Stimulated activated naive CD8-positive, alpha-beta T cell treated with anti-CD3 and anti-CD28 coated beads, Interleukin-15, Interleukin-2, amounts not matched to agents 100 ng/mL and 50 ng/mL, for 24 hours (primary cell): Measurements from ENCODE around the gene ENGASE.
"Not testable (repeated sequence)": the region's sequence is repeated elsewhere in the genome, so short reads cannot be mapped to it uniquely, and the experiment has no call there.

Source experiments
- H3K27ac Mint-ChIP-seq: one replicate; pipeline ENCODE4 v1.8.0; 2021; ENCODE audit warnings: mild to moderate bottlenecking, mixed read lengths
- H3K27me3 Mint-ChIP-seq: one replicate; pipeline ENCODE4 v1.8.0; 2021; ENCODE audit warnings: mixed read lengths
- H3K36me3 Mint-ChIP-seq: one replicate; pipeline ENCODE4 v1.8.0; 2021; ENCODE audit warnings: low read depth, mixed read lengths
- H3K4me1 Mint-ChIP-seq: one replicate; pipeline ENCODE4 v1.8.0; 2021; ENCODE audit warnings: low read depth, mixed read lengths
- H3K4me3 Mint-ChIP-seq: one replicate; pipeline ENCODE4 v1.8.0; 2021; ENCODE audit warnings: mild to moderate bottlenecking, mixed read lengths
- H3K9me3 Mint-ChIP-seq: one replicate; pipeline ENCODE4 v1.8.0; 2021; ENCODE audit warnings: mixed read lengths

The ENGASE gene

GRCh38 chr17:79055197-79055596, 19.4 kb upstream of the ENGASE start:
- no peaks in the 10 kb centered on the region for H3K9me3 Mint-ChIP-seq
- no peaks in the 10 kb centered on the region for H3K36me3 Mint-ChIP-seq
- H3K27me3 Mint-ChIP-seq: peaks cover 16% of the 10 kb centered on the region
- H3K27ac Mint-ChIP-seq: peak overlapping the region; percentile 31
- H3K4me3 Mint-ChIP-seq: no peak overlapping the region
- peaks cover 6% of the 10 kb centered on the region for H3K4me1 Mint-ChIP-seq

- H3K27ac Mint-ChIP-seq: no peak overlapping the region
Measured at GRCh38 chr17:79057737-79058385, 16.8 kb upstream of the ENGASE start.

DNA sequence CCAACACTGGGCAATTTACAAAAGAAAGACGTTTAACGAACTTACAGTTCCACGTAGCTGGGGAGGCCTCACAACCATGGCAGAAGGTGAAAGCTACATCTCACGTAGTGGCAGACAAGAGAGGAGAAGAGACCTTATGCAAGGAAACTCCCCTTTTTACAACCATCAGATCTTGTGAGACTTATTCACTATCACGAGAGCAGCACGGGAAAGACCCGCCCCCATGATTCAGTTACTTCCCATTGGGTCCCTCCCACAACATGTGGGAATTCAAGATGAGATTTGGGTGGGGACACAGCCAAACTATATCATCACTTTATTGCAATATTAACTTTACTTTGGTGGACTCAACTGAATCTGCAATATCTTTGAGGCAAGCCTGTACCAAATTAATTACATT, 11.9 kb upstream of the ENGASE start:
- Mint-ChIP-seq H3K9me3 (no peaks in the 10 kb centered on the region), H3K4me1 (peaks cover 10% of the 10 kb centered on the region), H3K27ac (no peak overlapping the region), H3K4me3 (no peak overlapping the region), H3K27me3 (peaks cover 3% of the 10 kb centered on the region), H3K36me3 (no peaks in the 10 kb centered on the region)

More at GRCh38 chr17:79057737-79058385, 16.8 kb upstream of the ENGASE start:
- H3K4me3 Mint-ChIP-seq: no peak overlapping the region
- H3K4me1 Mint-ChIP-seq: peaks cover 6% of the 10 kb centered on the region
- H3K27me3 Mint-ChIP-seq: peaks cover 12% of the 10 kb centered on the region
- H3K36me3 Mint-ChIP-seq: no peaks in the 10 kb centered on the region
- H3K9me3 Mint-ChIP-seq: no peaks in the 10 kb centered on the region

DNA sequence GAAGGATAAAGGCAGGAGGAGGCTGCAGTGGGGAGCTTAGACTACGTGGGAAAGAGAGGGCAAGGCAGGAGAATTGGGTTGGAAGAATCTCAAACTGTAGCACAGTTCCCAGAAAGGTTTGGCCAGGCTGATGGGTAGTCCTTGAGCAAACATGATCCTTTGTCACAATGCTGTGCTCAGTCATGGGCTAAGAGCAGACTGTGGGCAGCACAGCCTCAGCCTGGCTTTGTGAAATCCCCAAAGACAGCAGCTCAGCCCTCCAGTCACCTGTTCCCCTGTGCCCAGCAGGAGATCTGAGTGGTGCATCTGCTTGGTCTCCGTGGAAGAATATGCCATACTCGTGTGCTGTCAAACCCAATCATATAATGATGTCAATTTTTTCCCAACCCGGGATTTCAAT, 10.6 kb upstream of the ENGASE start:
- Mint-ChIP-seq H3K4me1 (peaks cover 4% of the 10 kb centered on the region), H3K27me3 (no peaks in the 10 kb centered on the region), H3K4me3 (no peak overlapping the region), H3K9me3 (no peaks in the 10 kb centered on the region), H3K36me3 (no peaks in the 10 kb centered on the region), H3K27ac (no peak overlapping the region)

GRCh38 chr17:79065105-79065670, 9.4 kb upstream of the ENGASE start:
- peaks cover 4% of the 10 kb centered on the region for H3K4me1 Mint-ChIP-seq
- no peak overlapping the region for H3K4me3 Mint-ChIP-seq
- no peaks in the 10 kb centered on the region for H3K36me3 Mint-ChIP-seq
- no peak overlapping the region for H3K27ac Mint-ChIP-seq
- no peaks in the 10 kb centered on the region for H3K27me3 Mint-ChIP-seq
- H3K9me3 Mint-ChIP-seq: no peaks in the 10 kb centered on the region

DNA sequence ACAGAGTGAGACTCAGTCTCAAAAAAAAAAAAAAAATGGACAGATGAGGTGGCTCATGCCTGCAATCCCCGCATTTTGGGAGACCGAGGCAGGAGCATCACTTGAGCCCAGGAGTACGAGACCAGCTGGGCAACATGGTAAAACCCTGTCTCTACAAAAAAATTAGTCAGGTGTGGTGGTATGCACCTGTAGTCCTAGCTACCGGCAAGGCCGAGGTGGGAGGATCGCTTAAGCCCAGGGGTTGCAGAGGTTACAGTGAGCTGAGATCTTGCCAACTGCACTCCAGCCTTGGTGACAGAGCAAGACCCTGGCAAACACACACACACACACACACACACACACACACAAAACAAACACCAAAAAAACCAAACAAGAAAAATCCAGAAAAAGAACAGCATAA, 7.7 kb upstream of the ENGASE start:
- no peak overlapping the region for H3K27ac Mint-ChIP-seq
- H3K4me1 Mint-ChIP-seq: peaks cover 4% of the 10 kb centered on the region

GRCh38 chr17:79070266-79070880, 4.3 kb upstream of the ENGASE start:
- Mint-ChIP-seq H3K4me3 (no peak overlapping the region), H3K9me3 (no peaks in the 10 kb centered on the region), H3K36me3 (no peaks in the 10 kb centered on the region), H3K27ac (no peak overlapping the region), H3K4me1 (peaks cover 7% of the 10 kb centered on the region), H3K27me3 (no peaks in the 10 kb centered on the region)

More for the DNA sequence above, 7.7 kb upstream of the ENGASE start:
- Mint-ChIP-seq H3K9me3 (no peaks in the 10 kb centered on the region), H3K4me3 (no peak overlapping the region), H3K27me3 (no peaks in the 10 kb centered on the region), H3K36me3 (no peaks in the 10 kb centered on the region)

DNA sequence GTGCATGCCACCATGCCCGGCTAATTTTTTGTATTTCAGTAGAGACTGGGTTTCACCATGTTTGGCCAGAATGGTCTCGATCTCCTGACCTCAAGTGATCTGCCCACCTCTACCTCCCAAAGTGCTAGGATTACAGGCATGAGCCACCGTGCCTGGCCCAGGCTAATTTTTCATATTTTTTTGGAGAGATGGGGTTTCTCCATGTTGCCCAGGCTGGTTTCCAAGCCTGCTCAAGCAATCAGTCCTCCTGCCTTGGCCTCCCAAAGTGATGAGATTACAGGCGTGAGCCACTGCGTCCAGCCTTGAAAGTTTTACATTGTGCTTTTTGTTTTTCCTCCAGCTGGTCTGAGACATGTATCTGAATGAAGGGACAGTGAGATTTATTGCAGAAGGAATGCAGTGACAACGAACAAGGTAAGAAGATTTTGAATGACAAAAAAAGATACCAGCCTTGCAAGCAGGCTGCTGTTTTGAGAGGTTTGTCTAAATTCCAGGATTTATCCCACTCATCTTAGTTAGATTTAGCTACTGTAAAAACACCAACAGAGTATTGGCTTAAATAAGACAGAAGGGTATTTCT, 3.4 kb upstream of the ENGASE start:
- Mint-ChIP-seq H3K36me3 (no peaks in the 10 kb centered on the region), H3K27ac (no peak overlapping the region), H3K27me3 (no peaks in the 10 kb centered on the region), H3K4me1 (peaks cover 14% of the 10 kb centered on the region), H3K9me3 (no peaks in the 10 kb centered on the region), H3K4me3 (no peak overlapping the region)

DNA sequence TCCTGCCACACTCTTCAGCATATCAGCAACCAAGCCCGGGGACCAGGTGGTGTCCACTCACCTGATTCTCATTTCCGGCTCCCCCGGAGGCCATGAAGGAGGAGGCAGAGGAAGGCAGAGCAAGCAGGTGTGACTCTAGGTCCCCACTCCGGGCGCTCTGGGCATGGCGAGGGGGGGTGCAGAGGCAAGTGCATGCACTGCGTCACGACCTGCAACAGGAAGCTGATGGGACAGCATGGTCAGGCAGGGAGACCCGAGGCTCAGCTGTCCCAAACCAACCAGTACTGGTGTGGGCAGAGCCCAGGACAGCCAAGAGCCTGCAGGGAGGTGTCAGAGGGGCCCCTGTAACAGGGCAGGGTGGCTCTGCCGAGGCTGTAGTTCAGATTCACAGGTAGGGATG, 2.1 kb upstream of the ENGASE start:
- Mint-ChIP-seq H3K4me1 (peaks cover 14% of the 10 kb centered on the region), H3K27ac (no peak overlapping the region), H3K9me3 (no peaks in the 10 kb centered on the region), H3K27me3 (no peaks in the 10 kb centered on the region), H3K36me3 (peaks cover 3% of the 10 kb centered on the region), H3K4me3 (no peak overlapping the region)

- Mint-ChIP-seq H3K9me3 (no peaks in the 10 kb centered on the region), H3K4me3 (no peak overlapping the region), H3K4me1 (peaks cover 14% of the 10 kb centered on the region), H3K27me3 (no peaks in the 10 kb centered on the region), H3K36me3 (peaks cover 5% of the 10 kb centered on the region), H3K27ac (no peak overlapping the region)
Measured at GRCh38 chr17:79073016-79073705, 1.5 kb upstream of the ENGASE start.

GRCh38 chr17:79073706-79074088, 927 bp upstream of the ENGASE start:
- Mint-ChIP-seq H3K4me3 (no peak overlapping the region), H3K36me3 (peaks cover 5% of the 10 kb centered on the region), H3K9me3 (no peaks in the 10 kb centered on the region), H3K27me3 (no peaks in the 10 kb centered on the region), H3K4me1 (peaks cover 14% of the 10 kb centered on the region), H3K27ac (no peak overlapping the region)

- not testable (repeated sequence) for H3K27me3 Mint-ChIP-seq, H3K36me3 Mint-ChIP-seq, H3K27ac Mint-ChIP-seq, H3K9me3 Mint-ChIP-seq
- peaks cover 14% of the 10 kb centered on the region for H3K4me1 Mint-ChIP-seq
- H3K4me3 Mint-ChIP-seq: peak overlapping the region; percentile 60
Measured at GRCh38 chr17:79074121-79074648, 439 bp upstream of the ENGASE start.

- peak overlapping the region; percentile 86 for H3K27ac Mint-ChIP-seq
- H3K27me3 Mint-ChIP-seq: no peaks in the 10 kb centered on the region
- no peaks in the 10 kb centered on the region for H3K9me3 Mint-ChIP-seq
- peaks cover 16% of the 10 kb centered on the region for H3K36me3 Mint-ChIP-seq
- H3K4me3 Mint-ChIP-seq: peak overlapping the region; percentile 91
- peaks cover 14% of the 10 kb centered on the region for H3K4me1 Mint-ChIP-seq
Measured at GRCh38 chr17:79075446-79075750, 774 bp downstream of the ENGASE start.

DNA sequence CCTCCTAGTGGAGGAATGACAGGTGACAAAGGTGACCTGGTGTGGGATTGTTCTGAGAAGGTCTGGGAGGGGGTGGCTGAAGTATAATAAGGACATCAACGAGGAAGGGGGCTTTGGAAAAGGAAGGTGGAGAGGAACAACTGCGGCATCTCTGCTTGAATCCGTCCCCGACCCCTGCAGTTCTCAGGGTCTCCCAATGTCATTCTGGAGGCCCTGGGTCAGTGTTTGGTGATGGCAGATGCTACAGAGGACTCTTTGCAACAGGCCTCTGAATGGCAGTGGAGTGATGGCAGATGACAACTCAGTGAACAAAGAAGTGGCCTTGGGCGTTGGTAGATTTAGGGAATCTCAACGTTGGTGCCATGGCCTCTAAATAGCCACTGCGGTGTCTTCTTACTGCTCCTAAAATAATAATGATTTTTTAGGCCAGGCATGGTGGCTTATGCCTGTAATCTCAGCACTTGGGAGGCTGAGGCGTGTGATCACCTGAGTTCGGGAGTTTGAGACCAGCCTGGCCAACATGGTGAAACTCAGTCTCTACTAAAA, 1.3 kb downstream of the ENGASE start:
- Mint-ChIP-seq H3K4me3 (peak overlapping the region; percentile 91), H3K4me1 (peaks cover 14% of the 10 kb centered on the region), H3K36me3 (peaks cover 21% of the 10 kb centered on the region), H3K9me3 (no peaks in the 10 kb centered on the region), H3K27ac (peak overlapping the region; percentile 86), H3K27me3 (no peaks in the 10 kb centered on the region)

DNA sequence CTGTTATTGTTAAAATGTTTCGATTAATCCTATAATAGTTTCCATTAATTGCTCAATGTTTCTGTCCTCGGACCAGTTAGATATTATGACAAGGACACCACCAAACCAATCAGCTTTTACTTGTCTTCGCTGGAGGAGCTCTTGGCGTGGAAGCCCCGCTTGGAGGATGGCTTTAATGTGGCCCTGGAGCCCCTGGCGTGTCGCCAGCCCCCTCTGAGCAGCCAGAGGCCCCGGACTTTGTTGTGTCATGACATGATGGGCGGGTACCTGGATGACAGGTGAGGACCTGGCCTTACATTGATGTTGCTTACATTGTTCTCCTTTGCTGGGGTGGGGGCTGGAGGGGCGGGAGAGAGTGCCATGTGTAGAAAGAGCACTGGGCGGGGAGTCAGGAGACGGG, 3.0 kb downstream of the ENGASE start:
- Mint-ChIP-seq H3K36me3 (peaks cover 25% of the 10 kb centered on the region), H3K4me3 (no peak overlapping the region), H3K27me3 (no peaks in the 10 kb centered on the region), H3K9me3 (no peaks in the 10 kb centered on the region), H3K27ac (no peak overlapping the region), H3K4me1 (peaks cover 14% of the 10 kb centered on the region)
